ENCODE data around the gene MYO15A. TPM values are rescaled to one million over a fixed set of nuclear protein-coding genes. Genes with fewer than 3 reads are reported as not detected.

MYO15A gene
- total and polyA plus RNA-seq, 2 of the 4 experiments (the other 2 are of a cell fraction): 0.18 to 1.1 TPM

GRCh38 chr17:18179804-18180203, 71.2 kb downstream of the MYO15A start:
- peaks cover 12% of the 10 kb centered on the region for H3K4me1 ChIP-seq (ENCODE audit: control insufficient read depth, insufficient read depth, low read length)
- in situ Hi-C loops (cut with MboI; ENCODE audit: low sequenced_read_pairs) (no loop called here), dilution Hi-C loops (cut with HindIII; ENCODE audit: low sequenced_read_pairs, unreplicated experiment) (no loop called here), intact Hi-C loops (cut with micrococcal nuclease) (loop anchor here (5.0 kb wide), 1 partner anchor 83 kb away; no protein-coding TSS in a partner anchor)
- H3K56ac ChIP-seq (ENCODE audit: extremely low read depth, insufficient read depth, low read length): no peak overlapping the region
- H3K23ac ChIP-seq (ENCODE audit: low read depth, low read length): no peak overlapping the region
- H2AK5ac ChIP-seq (ENCODE audit: low read depth, low read length): 0 out of 2 replicates have a peak overlapping the region, but pooled peaks have one; percentile 13
- no peak overlapping the region for H3K27ac ChIP-seq (ENCODE audit: insufficient read depth, low read length)
- H2BK5ac ChIP-seq (ENCODE audit: low read depth, low read length, poor library complexity, severe bottlenecking): no peak overlapping the region
- H4K8ac ChIP-seq (ENCODE audit: low read depth in 2 of 2, low read length in 2 of 2): no peak overlapping the region
- H3K27me3 ChIP-seq (ENCODE audit: control insufficient read depth, insufficient read depth, low read length): no peaks in the 10 kb centered on the region
- ATAC-seq (ENCODE audit: low read depth): no peak
- peaks cover 1% of the 10 kb centered on the region; the same call in 1 of the 2 replicates for H3K36me3 ChIP-seq (ENCODE audit: control insufficient read depth, insufficient read depth, low read length)
- no TSS peak for BruUV-seq (replicated peaks)
- TF ChIP-seq FOS (IDR thresholded peaks at IDR 0.05; ENCODE audit: low read depth, low read length): no peak
- no peak for TF ChIP-seq USF2 (IDR thresholded peaks at IDR 0.05; ENCODE audit: low read depth, low read length)
- no peak for TF ChIP-seq CTCF (conservative IDR thresholded peaks at IDR 0.05; ENCODE audit: low read depth, low read length)
- TF ChIP-seq NFE2L2 (IDR thresholded peaks at IDR 0.05; ENCODE audit: low read depth, low read length): no peak
- TF ChIP-seq RAD21 (IDR thresholded peaks at IDR 0.05; ENCODE audit: low read length): no peak
- no peak for TF ChIP-seq MXI1 (IDR thresholded peaks at IDR 0.05; ENCODE audit: borderline replicate concordance, low read depth, low read length)
- TF ChIP-seq CHD1 (IDR thresholded peaks at IDR 0.05; ENCODE audit: low read depth, low read length): no peak
- no peak overlapping the region for H2BK120ac ChIP-seq (ENCODE audit: low read depth, low read length)
- H2BK20ac ChIP-seq (ENCODE audit: low read depth, low read length): no peak overlapping the region
- H3K4me3 ChIP-seq (ENCODE audit: insufficient read depth, low read depth, low read length): no peak overlapping the region
- peaks cover 7 to 12% of the 10 kb centered on the region in 2 experiments; a peak in 3 of 4 replicates for H3K79me1 ChIP-seq (ENCODE audit: low read depth in 1 of 2, low read length in 2 of 2)
- no peaks in the 10 kb centered on the region for H3K9me3 ChIP-seq (ENCODE audit: control insufficient read depth, insufficient read depth, low read length)
- DNase-seq: no peak
- no peak overlapping the region for H2AFZ ChIP-seq (replicated peaks; ENCODE audit: low read length, poor library complexity)
- H3K9me1 ChIP-seq (ENCODE audit: insufficient read depth, low read length): peaks cover 13% of the 10 kb centered on the region
- ChIA-PET POLR2A (ENCODE audit: unreplicated experiment) (no interaction called here), CTCF (no interaction called here)
- peaks cover 8% of the 10 kb centered on the region for H4K20me1 ChIP-seq (ENCODE audit: insufficient read depth, low read length)
- H4K91ac ChIP-seq (ENCODE audit: insufficient read depth, low read depth, low read length): no peak overlapping the region
- H2BK15ac ChIP-seq (ENCODE audit: low read depth, low read length): no peak overlapping the region
- no peak overlapping the region for H3K9ac ChIP-seq (ENCODE audit: low read depth, low read length)
- no peak overlapping the region for H2AK9ac ChIP-seq (replicated peaks; ENCODE audit: low read depth, low read length, poor library complexity)
- H4K5ac ChIP-seq (ENCODE audit: low read depth, low read length): no peak overlapping the region
- H3K18ac ChIP-seq (ENCODE audit: low read depth, low read length): no peak overlapping the region
- H3K4ac ChIP-seq (ENCODE audit: low read depth, low read length): no peak overlapping the region
- H3K4me2 ChIP-seq (ENCODE audit: low read depth, low read length): no peak overlapping the region
- H3K14ac ChIP-seq (replicated peaks; ENCODE audit: low read depth, low read length): no peak overlapping the region
- WGBS, 2 experiments (ENCODE audit: extremely low coverage in 2 of 2, insufficient read length in 1 of 2): 92% methylated on average over 5 of the region's 7 CpGs; no CpG with 5 or more reads in 1 of the 2 experiments
